ELR (cell line): ENCODE results near the gene FST.

Source experiments
- DNase-seq: peaks from one replicate; pipeline ENCODE4 v3.0.0-alpha.2; 2015; ENCODE audit warnings: low read depth

FST gene

DNA sequence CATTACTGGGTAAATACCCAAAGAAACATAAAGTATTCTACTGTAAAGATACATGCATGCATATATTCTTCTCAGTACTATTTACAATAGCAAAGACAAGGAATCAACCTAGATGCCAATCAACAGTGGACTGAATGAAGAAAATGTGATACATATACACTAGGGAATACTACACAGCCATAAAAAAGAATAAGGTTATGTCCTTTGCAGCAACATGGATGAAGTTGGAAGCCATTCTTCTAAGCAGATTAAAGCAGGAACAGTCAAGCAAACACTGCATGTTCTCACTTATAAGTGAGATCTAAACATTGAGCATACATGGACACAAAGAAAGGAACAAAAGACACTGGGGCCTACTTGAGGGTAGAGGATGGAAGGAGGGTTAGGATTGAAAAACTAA lies 40.4 kb downstream of the FST start:
- no peak for DNase-seq
